Brain microvascular endothelial cell (primary cell): ENCODE data around the gene NRP1.

Source experiments
- DNase-seq: peaks from one replicate; pipeline ENCODE4 v3.0.0-alpha.2; 2020
- H3K27ac ChIP-seq: fragments of 250-450 bp; sonication (Bioruptor Pico); 2 replicates; pipeline ENCODE4 v1.5.1; 2020; ENCODE audit warnings: mild to moderate bottlenecking, moderate library complexity
- H3K27me3 ChIP-seq: fragments of 250-450 bp; sonication (Bioruptor Pico); replicated peaks from 2 replicates; pipeline ENCODE4 v1.5.1; 2020; ENCODE audit warnings: mild to moderate bottlenecking
- H3K36me3 ChIP-seq: fragments of 250-450 bp; sonication (Bioruptor Pico); replicated peaks from 2 replicates; pipeline ENCODE4 v1.5.1; 2020; ENCODE audit warnings: mild to moderate bottlenecking
- H3K4me3 ChIP-seq: 2 replicates; pipeline ENCODE4 v1.5.1; 2011; ENCODE audit warnings: low read depth, mild to moderate bottlenecking, control low read depth, low read length, moderate library complexity
- in situ Hi-C: cut with HindIII; loops from 2 replicates; pipeline ENCODE4 v1.10.0; 2017; ENCODE audit warnings: low sequenced_read_pairs, low pct_ligation_motif_present
- TF ChIP-seq, protein P1 (sequence below): IDR thresholded peaks from 2 replicates; pipeline ENCODE4 v1.5.1; 2011; ENCODE audit warnings: low read depth, mild to moderate bottlenecking, moderate library complexity, low read length, control low read depth, inconsistent platforms; ENCODE audit errors: missing control alignments

The NRP1 gene

DNA sequence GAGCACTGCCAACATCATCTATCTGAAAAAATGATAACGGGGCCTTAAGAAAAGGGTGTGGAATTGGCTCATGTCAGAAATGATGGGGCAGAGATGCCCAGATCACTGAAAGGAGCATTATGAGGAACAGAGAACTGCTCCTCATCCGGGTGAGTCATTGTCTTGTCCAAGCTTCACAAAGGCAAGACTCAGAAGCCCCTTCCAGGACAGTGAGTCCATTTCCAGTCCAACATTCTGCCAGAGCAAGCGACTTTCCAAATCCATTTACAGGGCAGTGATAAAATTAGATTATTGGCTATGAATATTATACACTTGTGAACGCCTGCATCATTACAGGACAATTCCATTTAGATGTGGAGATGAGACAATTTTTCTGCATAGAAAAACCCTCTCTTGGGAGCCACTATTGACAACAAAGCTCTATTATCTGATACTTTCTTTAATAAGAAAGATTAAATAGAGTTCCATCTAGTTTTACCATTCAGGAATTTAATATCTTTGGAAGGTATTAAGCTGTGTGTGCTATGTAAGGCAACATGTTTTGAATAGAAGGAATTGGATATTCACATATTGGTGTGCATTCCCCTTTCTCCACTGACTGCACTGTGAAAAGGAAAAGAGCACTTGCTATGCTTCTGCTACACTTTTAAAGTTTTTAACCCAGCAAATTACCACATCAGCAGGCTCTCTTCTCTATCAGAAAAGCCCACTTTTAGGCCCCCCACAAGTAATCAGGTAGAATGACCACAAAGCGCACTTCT lies 159.6 kb downstream of the NRP1 start:
- Histone ChIP-seq H3K36me3 (peaks cover 6% of the 10 kb centered on the region), H3K4me3 (no peak overlapping the region), H3K27ac (no peak overlapping the region), H3K27me3 (no peaks in the 10 kb centered on the region)
- TF ChIP-seq, protein P1, sequence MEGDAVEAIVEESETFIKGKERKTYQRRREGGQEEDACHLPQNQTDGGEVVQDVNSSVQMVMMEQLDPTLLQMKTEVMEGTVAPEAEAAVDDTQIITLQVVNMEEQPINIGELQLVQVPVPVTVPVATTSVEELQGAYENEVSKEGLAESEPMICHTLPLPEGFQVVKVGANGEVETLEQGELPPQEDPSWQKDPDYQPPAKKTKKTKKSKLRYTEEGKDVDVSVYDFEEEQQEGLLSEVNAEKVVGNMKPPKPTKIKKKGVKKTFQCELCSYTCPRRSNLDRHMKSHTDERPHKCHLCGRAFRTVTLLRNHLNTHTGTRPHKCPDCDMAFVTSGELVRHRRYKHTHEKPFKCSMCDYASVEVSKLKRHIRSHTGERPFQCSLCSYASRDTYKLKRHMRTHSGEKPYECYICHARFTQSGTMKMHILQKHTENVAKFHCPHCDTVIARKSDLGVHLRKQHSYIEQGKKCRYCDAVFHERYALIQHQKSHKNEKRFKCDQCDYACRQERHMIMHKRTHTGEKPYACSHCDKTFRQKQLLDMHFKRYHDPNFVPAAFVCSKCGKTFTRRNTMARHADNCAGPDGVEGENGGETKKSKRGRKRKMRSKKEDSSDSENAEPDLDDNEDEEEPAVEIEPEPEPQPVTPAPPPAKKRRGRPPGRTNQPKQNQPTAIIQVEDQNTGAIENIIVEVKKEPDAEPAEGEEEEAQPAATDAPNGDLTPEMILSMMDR, result no peak
- in situ Hi-C loops, result no loop called here
- no peak for DNase-seq

DNA sequence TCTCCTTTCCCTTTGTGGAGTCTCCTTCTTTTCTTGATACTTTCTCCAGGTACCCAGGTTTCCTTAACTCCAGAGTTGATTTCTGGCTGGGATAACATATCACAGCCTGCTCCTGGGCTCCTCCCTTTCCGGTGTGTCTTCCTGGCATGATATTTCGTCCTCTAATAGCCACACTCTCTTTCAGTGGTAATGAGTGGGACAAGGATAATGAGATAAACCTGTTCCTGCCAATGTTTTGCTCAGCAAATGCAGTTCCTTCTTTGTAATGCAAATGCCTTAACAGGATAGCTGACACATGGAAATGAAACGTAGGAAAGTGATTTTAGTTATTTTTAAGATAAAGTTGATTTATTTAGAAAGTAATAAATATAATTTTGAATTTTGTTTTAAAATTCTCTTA lies 168.6 kb downstream of the NRP1 start:
- Histone ChIP-seq H3K4me3 (no peak overlapping the region), H3K36me3 (no peaks in the 10 kb centered on the region), H3K27ac (no peak overlapping the region), H3K27me3 (no peaks in the 10 kb centered on the region)
- DNase-seq, result no peak
- TF ChIP-seq, protein P1, result no peak
- in situ Hi-C loops, result no loop called here

DNA sequence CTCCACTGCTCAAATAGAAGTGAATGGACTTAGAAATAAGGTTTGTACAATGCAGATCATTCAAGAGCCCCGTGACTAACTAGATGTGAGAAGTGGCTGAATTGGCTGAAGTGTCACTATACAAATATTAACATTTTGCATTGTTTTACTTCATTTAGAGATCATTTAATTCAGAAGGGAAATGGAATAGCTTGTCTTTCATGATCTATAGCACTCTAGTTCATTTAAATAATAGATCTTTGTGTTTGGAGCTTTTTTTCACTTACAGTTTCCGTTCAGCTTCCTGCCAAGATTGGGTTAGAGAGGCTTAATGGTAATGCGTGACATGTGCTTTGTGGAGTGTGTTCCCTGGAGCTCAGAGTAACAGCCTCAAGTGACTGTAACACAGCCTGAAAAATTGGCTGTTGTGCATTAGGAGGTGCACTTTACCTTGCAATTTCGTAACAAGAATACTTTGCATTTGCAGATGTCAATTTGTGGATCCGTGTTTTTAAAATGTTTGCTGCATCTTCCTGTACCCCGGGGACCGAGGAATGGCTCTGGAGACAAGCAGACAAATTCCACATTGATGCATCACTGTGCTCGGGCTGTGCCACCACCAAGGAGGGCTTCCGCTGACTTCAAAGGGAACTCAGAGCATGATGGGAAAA lies 170.3 kb downstream of the NRP1 start:
- in situ Hi-C loops, result no loop called here
- no peak overlapping the region for H3K27ac ChIP-seq
- no peaks in the 10 kb centered on the region for H3K36me3 ChIP-seq
- no peaks in the 10 kb centered on the region for H3K27me3 ChIP-seq
- peak; percentile 38 for DNase-seq
- H3K4me3 ChIP-seq, result no peak overlapping the region
- TF ChIP-seq, protein P1, result no peak

DNA sequence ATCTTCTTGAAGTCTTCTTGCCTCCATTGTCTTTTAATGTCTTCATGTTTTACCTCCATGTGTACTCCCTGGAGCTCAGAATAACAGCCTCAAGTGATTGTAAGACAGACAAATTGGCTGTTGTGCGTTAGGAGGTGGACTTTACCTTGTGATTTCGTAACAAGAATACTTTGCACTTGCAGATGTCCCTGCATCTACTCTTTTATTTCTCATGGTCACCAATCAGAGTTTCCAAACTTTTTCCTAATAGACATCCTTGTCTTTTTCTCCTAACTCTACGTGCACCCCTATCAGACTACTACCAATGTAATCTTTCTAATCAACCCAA lies 172.3 kb downstream of the NRP1 start:
- Histone ChIP-seq H3K36me3 (no peaks in the 10 kb centered on the region), H3K4me3 (no peak overlapping the region), H3K27ac (no peak overlapping the region), H3K27me3 (no peaks in the 10 kb centered on the region)
- DNase-seq, result no peak
- TF ChIP-seq, protein P1, result no peak
- in situ Hi-C loops, result no loop called here

DNA sequence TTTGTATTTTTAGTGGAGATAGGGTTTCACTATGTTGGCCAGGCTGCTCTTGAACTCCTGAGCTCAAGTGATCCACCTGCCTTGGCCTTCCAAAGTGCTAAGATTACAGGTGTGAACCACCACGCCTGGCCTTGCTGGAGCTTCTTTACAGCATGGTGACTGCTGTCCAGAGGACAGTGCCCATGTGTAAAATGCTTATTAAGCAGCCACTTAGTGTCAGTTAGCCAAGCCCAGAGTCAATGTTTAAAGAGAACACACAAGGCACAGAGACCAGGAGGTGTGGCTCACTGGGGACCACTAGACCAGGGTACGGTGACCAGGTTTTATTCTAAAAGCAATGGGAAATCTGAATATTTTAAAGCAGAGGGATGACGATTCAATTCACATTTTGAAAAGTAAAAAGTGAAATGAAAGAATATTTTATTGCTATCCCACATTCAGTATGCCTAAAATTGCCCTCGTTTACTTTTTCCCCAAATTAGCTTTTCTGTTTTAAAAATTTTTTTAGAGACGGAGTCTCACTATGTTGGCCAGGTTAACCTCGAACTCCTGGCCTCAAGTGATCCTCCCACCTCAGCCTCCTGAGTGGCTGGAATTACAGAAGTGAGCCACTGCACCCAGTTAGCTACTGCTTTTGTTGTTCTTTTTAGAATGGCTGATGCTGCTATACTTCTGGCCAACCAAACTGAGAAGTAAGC lies 172.8 kb downstream of the NRP1 start:
- in situ Hi-C loops, result no loop called here
- H3K36me3 ChIP-seq, result no peaks in the 10 kb centered on the region
- no peak overlapping the region for H3K27ac ChIP-seq
- no peak overlapping the region for H3K4me3 ChIP-seq
- no peak for DNase-seq
- TF ChIP-seq, protein P1, result no peak
- H3K27me3 ChIP-seq, result no peaks in the 10 kb centered on the region
